HepG2 (cell line): ENCODE measurements around the gene FOXN3. TPM values are rescaled to one million over a fixed set of nuclear protein-coding genes. Genes with fewer than 3 reads are reported as not detected.

Experiments used
- ATAC-seq: fragments of 200-7000 bp; cut with Tn5 transposase; 3 replicates; pipeline ENCODE4 v1.9.1; 2020; ENCODE audit warnings: mild to moderate bottlenecking, moderate library complexity
- BruUV-seq: library from RNA; stranded (reverse); fragments of 400-500 nt; replicated peaks from 2 replicates; lab custom pipeline; 2021; lab: Mats Ljungman, UMichigan
- CTCF ChIA-PET: fragments of 300-600 bp; formaldehyde crosslinking; extraction: SDS; loops from one replicate; lab custom pipeline; 2021; ENCODE audit warnings: low total read pairs, inconsistent platforms, low intra/inter-chr PET ratio; lab: Yijun Ruan, JAX
- POLR2A ChIA-PET: fragments of 350-600 bp; sonication (Branson Sonifier 250); formaldehyde crosslinking; loops from one replicate; lab custom pipeline; 2020; ENCODE audit warnings: antibody characterized with exemption, inconsistent platforms; lab: Yijun Ruan, JAX
- DNase-seq: peaks from one replicate; pipeline ENCODE4 v3.0.0-alpha.2; 2015; ENCODE audit warnings: low spot score
- FAIRE-seq: peaks from 3 replicates; lab custom pipeline; 2011; peaks lifted over from hg19 to GRCh38; lab: Jason Lieb, UNC
- H2AFZ ChIP-seq: one replicate; pipeline ENCODE4 v1.6.1; 2011; ENCODE audit warnings: low read length, inconsistent platforms
- H3K27ac ChIP-seq: fragments of 300-600 bp; 3 replicates; pipeline ENCODE4 v1.8.0; 2011; ENCODE audit warnings: mixed run types, mild to moderate bottlenecking, mixed read lengths, low read length, inconsistent platforms; ENCODE audit not compliant: insufficient read depth; ENCODE audit errors: extremely low read length
- H3K27me3 ChIP-seq, 2 experiments: fragments of 200-600 bp in 1 of 2; 2 replicates in 1 of 2; 3 replicates in 1 of 2; pipeline versions ENCODE4 v1.6.0 to v1.8.0; 2011; ENCODE audit warnings: low read length in 2 of 2, mild to moderate bottlenecking in 2 of 2, moderate library complexity in 2 of 2, inconsistent platforms in 1 of 2; ENCODE audit not compliant: insufficient read depth in 2 of 2, control insufficient read depth in 1 of 2
- H3K36me3 ChIP-seq, 2 experiments: fragments of 200-600 bp in 1 of 2; replicated peaks in 1 of 2; 2 replicates in 1 of 2; 3 replicates in 1 of 2; pipeline versions ENCODE4 v1.5.1 to v1.8.0; 2011; ENCODE audit warnings: low read length in 2 of 2, inconsistent platforms in 1 of 2; ENCODE audit not compliant: insufficient read depth in 2 of 2, control insufficient read depth in 1 of 2
- H3K4me1 ChIP-seq: 2 replicates; pipeline ENCODE4 v1.5.1; 2012; ENCODE audit warnings: low read length, inconsistent platforms; ENCODE audit not compliant: insufficient read depth
- H3K4me2 ChIP-seq: 2 replicates; pipeline ENCODE4 v1.6.0; 2011; ENCODE audit warnings: low read depth, low read length, inconsistent platforms
- H3K4me3 ChIP-seq, 3 experiments: fragments of 200-600 bp in 1 of 3; sonication (generic), shearing (Covaris generic) in 1 of 3; replicated peaks in 1 of 3; 2 replicates each; pipeline ENCODE4 v1.5.1; 2011 to 2016; ENCODE audit warnings: low read length in 3 of 3, inconsistent platforms in 2 of 3, low read depth in 2 of 3, mild to moderate bottlenecking in 2 of 3, control low read depth in 1 of 3, mixed read lengths in 1 of 3; ENCODE audit not compliant: insufficient read depth in 1 of 3
- H3K79me2 ChIP-seq: one replicate; pipeline ENCODE4 v1.6.1; 2011; ENCODE audit warnings: low read length, inconsistent platforms; ENCODE audit not compliant: insufficient read depth
- H3K9ac ChIP-seq: 2 replicates; pipeline ENCODE4 v1.6.0; 2011; ENCODE audit warnings: mild to moderate bottlenecking, low read depth, low read length, inconsistent platforms; ENCODE audit not compliant: insufficient read depth
- H3K9me3 ChIP-seq: 2 replicates; pipeline ENCODE4 v1.5.1; 2012; ENCODE audit warnings: mild to moderate bottlenecking, low read length
- H4K20me1 ChIP-seq: 2 replicates; pipeline ENCODE4 v1.6.0; 2011; ENCODE audit warnings: inconsistent platforms, mild to moderate bottlenecking, low read length, moderate library complexity; ENCODE audit not compliant: insufficient read depth
- DNMT3B ChIP-seq: conservative IDR thresholded peaks from 2 replicates; pipeline ENCODE4 v1.6.1; 2016; ENCODE audit warnings: missing biosample characterization, control low read depth
- FLYWCH1 ChIP-seq: sonication (generic); formaldehyde crosslinking; IDR thresholded peaks from 2 replicates; pipeline ENCODE4 v1.8.1; 2023; ENCODE audit warnings: mild to moderate bottlenecking, missing genetic modification reagents
- KDM3A ChIP-seq: IDR thresholded peaks from 2 replicates; pipeline ENCODE4 v1.6.1; 2018; ENCODE audit warnings: low read depth, missing compliant biosample characterization
- MIER3 ChIP-seq: IDR thresholded peaks from 2 replicates; pipeline ENCODE4 v1.6.1; 2016; ENCODE audit warnings: missing compliant biosample characterization, borderline replicate concordance
- MLLT10 ChIP-seq: sonication (generic); formaldehyde crosslinking; IDR thresholded peaks from 2 replicates; pipeline ENCODE4 v1.4.0; 2020; ENCODE audit warnings: missing genetic modification reagents
- MTA1 ChIP-seq: sonication (generic); formaldehyde crosslinking; IDR thresholded peaks from 2 replicates; pipeline ENCODE4 v1.4.0; 2020; ENCODE audit warnings: missing genetic modification reagents, mild to moderate bottlenecking, borderline replicate concordance
- RXRA ChIP-seq: sonication (generic); formaldehyde crosslinking; IDR thresholded peaks from 2 replicates; pipeline ENCODE4 v1.5.1; 2020; ENCODE audit warnings: missing genetic modification reagents
- SIN3A ChIP-seq: IDR thresholded peaks from 2 replicates; pipeline ENCODE4 v1.6.1; 2011; ENCODE audit warnings: low read depth, mild to moderate bottlenecking, control low read depth, low read length, borderline replicate concordance
- TAF1 ChIP-seq: sonication (generic); formaldehyde crosslinking; IDR thresholded peaks from 2 replicates; pipeline ENCODE4 v1.4.0; 2020; ENCODE audit warnings: missing genetic modification reagents
- TEF ChIP-seq: sonication (generic); formaldehyde crosslinking; IDR thresholded peaks from 2 replicates; pipeline ENCODE4 v1.5.0; 2020; ENCODE audit warnings: missing genetic modification reagents
- ZFP41 ChIP-seq: sonication (generic); formaldehyde crosslinking; IDR thresholded peaks from 2 replicates; pipeline ENCODE4 v1.4.0; 2020; ENCODE audit warnings: mild to moderate bottlenecking, missing genetic modification reagents, borderline replicate concordance
- ZFY ChIP-seq: sonication (generic); formaldehyde crosslinking; IDR thresholded peaks from 2 replicates; pipeline ENCODE4 v1.4.0; 2020; ENCODE audit warnings: missing genetic modification reagents
- ZNF260 ChIP-seq: sonication (generic); formaldehyde crosslinking; IDR thresholded peaks from 2 replicates; pipeline ENCODE4 v1.4.0; 2020; ENCODE audit warnings: missing genetic modification reagents, low read depth, mild to moderate bottlenecking, borderline replicate concordance
- ZNF7 ChIP-seq: IDR thresholded peaks from 2 replicates; pipeline ENCODE4 v1.6.1; 2016; ENCODE audit warnings: missing biosample characterization, missing genetic modification reagents
- ZNF710 ChIP-seq: sonication (generic); formaldehyde crosslinking; IDR thresholded peaks from 2 replicates; pipeline ENCODE4 v1.5.0; 2020; ENCODE audit warnings: mild to moderate bottlenecking, missing genetic modification reagents, borderline replicate concordance
- ZUFSP ChIP-seq: sonication (generic); formaldehyde crosslinking; IDR thresholded peaks from 2 replicates; pipeline ENCODE4 v1.9.0; 2021; ENCODE audit warnings: missing genetic modification reagents, mild to moderate bottlenecking, borderline replicate concordance
- WGBS: methylation state at CpG from one replicate; pipeline ENCODE4 v1.1.6; 2017; ENCODE audit warnings: low lambda C conversion rate; 5-methylcytosine and 5-hydroxymethylcytosine counted together
- in situ Hi-C: cut with HindIII; loops from 2 replicates; pipeline ENCODE4 v1.10.0; 2017; ENCODE audit warnings: low pct_unique_long_range_greater_than_20kb; ENCODE audit not compliant: extremely low pct_ligation_motif_present
- intact Hi-C: fragments of 100-400 bp; cut with micrococcal nuclease; formaldehyde crosslinking; loops from one replicate; pipeline ENCODE4 v1.10.0; 2022; ENCODE audit not compliant: unreplicated experiment
- polyA plus RNA-seq, 8 experiments: library from polyadenylated mRNA; depleted of rRNA in 3 of 8; stranded (reverse) in 7 of 8; unstranded in 1 of 8; fragments of >200 nt; fragmentation: Illumina TruSeq in 4 of 8; extraction: Trizol in 4 of 8; gene quantifications; 2 replicates each; pipeline versions ENCODE4 v1.2.1 to v1.2.3, GENCODE V29; 2011 to 2016; ENCODE audit warnings: low read depth in 4 of 8, missing spikeins in 1 of 8, mixed read lengths in 1 of 8; ENCODE audit not compliant: insufficient read depth in 1 of 8
- total RNA-seq, 5 experiments: library from RNA; depleted of rRNA; stranded (reverse); fragments of >200 nt; fragmentation: Illumina TruSeq; extraction: Trizol; gene quantifications; 2 replicates each; pipeline ENCODE4 v1.2.3, GENCODE V29; 2016; ENCODE audit warnings: low read depth in 1 of 5

FOXN3 gene
- total and polyA plus RNA-seq, 2 of the 13 experiments (the other 11 are each of a cell fraction or from before 2014, with no cell fraction given) = 32.4 to 70.2 TPM

GRCh38 chr14:89394972-89395371, 22.1 kb downstream of the FOXN3 start:
- TF ChIP-seq ZNF7 (CRISPR knock-in tag) (no peak), ZFY (no peak), MIER3 (CRISPR knock-in tag) (no peak), ZNF710 (CRISPR knock-in tag) (no peak), ZUFSP (CRISPR knock-in tag) (no peak), MTA1 (no peak), KDM3A (no peak), TAF1 (no peak), RXRA (CRISPR knock-in tag) (no peak), TEF (no peak), SIN3A (no peak), FLYWCH1 (CRISPR knock-in tag) (no peak), ZFP41 (CRISPR knock-in tag) (no peak), DNMT3B (CRISPR knock-in tag) (no peak), MLLT10 (CRISPR knock-in tag) (no peak), ZNF260 (CRISPR knock-in tag) (no peak)
- BruUV-seq = no TSS peak
- Histone ChIP-seq H3K4me2 (no peak overlapping the region), H3K9ac (no peak overlapping the region), H3K36me3 (peaks cover 4 to 27% of the 10 kb centered on the region in 2 experiments), H3K27ac (no peak overlapping the region), H3K4me3 (no peak overlapping the region), H3K27me3 (no peaks in the 10 kb centered on the region), H3K79me2 (peaks cover 85% of the 10 kb centered on the region), H3K4me1 (peaks cover 64% of the 10 kb centered on the region), H2AFZ (no peak overlapping the region), H3K9me3 (no peaks in the 10 kb centered on the region), H4K20me1 (peaks cover 15% of the 10 kb centered on the region)
- in situ Hi-C loops (no loop called here), intact Hi-C loops (no loop called here)
- 92% methylated on average over 4 of the region's 4 CpGs for WGBS
- ChIA-PET POLR2A (no interaction called here), CTCF (no interaction called here)
- ATAC-seq = no peak
- DNase-seq = no peak
- FAIRE-seq = no peak
